Common myeloid progenitor, CD34-positive (primary cell): ENCODE results near the gene OPN1MW.
"Not testable (repeated sequence)": the region's sequence is repeated elsewhere in the genome, so short reads cannot be mapped to it uniquely, and the experiment has no call there.

Experiments used
- CTCF ChIA-PET: fragments of 350-600 bp; sonication (Branson Sonifier 250); formaldehyde crosslinking; loops from one replicate; lab custom pipeline; 2021; ENCODE audit warnings: antibody characterized with exemption; lab: Charles Lee
- POLR2A ChIA-PET: fragments of 350-600 bp; sonication (Branson Sonifier 250); formaldehyde crosslinking; loops from one replicate; lab custom pipeline; 2021; ENCODE audit warnings: antibody characterized with exemption; lab: Charles Lee
- DNase-seq, 3 donors: peaks; one replicate each; pipeline versions ENCODE4 v3.0.0 to v3.0.0-alpha.2; 2013
- H3K27ac ChIP-seq, 2 experiments: 1 replicate in 1 of 2; 2 replicates in 1 of 2; pipeline ENCODE4 v1.7.0; 2013; ENCODE audit warnings: inconsistent platforms in 2 of 2, low read length in 2 of 2, mild to moderate bottlenecking in 2 of 2, low read depth in 1 of 2, moderate library complexity in 1 of 2; ENCODE audit not compliant: severe bottlenecking in 2 of 2, insufficient read depth in 1 of 2, poor library complexity in 1 of 2
- H3K27me3 ChIP-seq, 5 experiments: replicated peaks in 2 of 5; 1 replicate in 3 of 5; 2 replicates in 2 of 5; pipeline versions ENCODE4 v1.6.1 to v1.7.0; 2013; ENCODE audit warnings: low read length in 4 of 5, mild to moderate bottlenecking in 2 of 5, moderate library complexity in 2 of 5, inconsistent platforms in 1 of 5; ENCODE audit not compliant: insufficient read depth in 5 of 5, control insufficient read depth in 4 of 5
- H3K36me3 ChIP-seq, 4 experiments: 1 replicate in 2 of 4; 2 replicates in 2 of 4; pipeline versions ENCODE4 v1.6.1 to v1.7.0; 2013; ENCODE audit warnings: low read length in 3 of 4, control low read depth in 1 of 4, mild to moderate bottlenecking in 1 of 4; ENCODE audit not compliant: control insufficient read depth in 4 of 4, insufficient read depth in 4 of 4
- H3K4me1 ChIP-seq, 4 experiments: 1 replicate in 3 of 4; 2 replicates in 1 of 4; pipeline versions ENCODE4 v1.6.1 to v1.7.1; 2013; ENCODE audit warnings: low read length in 3 of 4, mild to moderate bottlenecking in 3 of 4, control low read depth in 1 of 4, inconsistent platforms in 1 of 4, moderate library complexity in 1 of 4; ENCODE audit not compliant: control insufficient read depth in 4 of 4, insufficient read depth in 4 of 4; ENCODE audit errors: control extremely low read depth in 1 of 4
- H3K4me3 ChIP-seq, 7 experiments: 1 replicate in 4 of 7; 2 replicates in 3 of 7; pipeline versions ENCODE4 v1.5.1 to v1.7.0; 2013; ENCODE audit warnings: mild to moderate bottlenecking in 7 of 7, low read length in 6 of 7, moderate library complexity in 6 of 7, inconsistent platforms in 2 of 7, low read depth in 2 of 7, control low read depth in 1 of 7; ENCODE audit not compliant: insufficient read depth in 4 of 7, control insufficient read depth in 1 of 7; ENCODE audit errors: extremely low read depth in 1 of 7
- H3K9me3 ChIP-seq, 5 experiments: 1 replicate in 4 of 5; 2 replicates in 1 of 5; pipeline versions ENCODE4 v1.6.1 to v1.7.1; 2013; ENCODE audit warnings: low read length in 4 of 5, mild to moderate bottlenecking in 2 of 5, inconsistent platforms in 1 of 5, low read depth in 1 of 5, moderate library complexity in 1 of 5; ENCODE audit not compliant: control insufficient read depth in 4 of 5, insufficient read depth in 2 of 5; ENCODE audit errors: control extremely low read depth in 1 of 5
- WGBS: methylation state at CpG from one replicate; pipeline ENCODE4 v1.1.5; 2013; ENCODE audit not compliant: insufficient coverage; 5-methylcytosine and 5-hydroxymethylcytosine counted together

OPN1MW gene

GRCh38 chrX:154142950-154143745, 39.2 kb upstream of the OPN1MW start:
- DNase-seq: no peak
- ChIA-PET POLR2A (no interaction called here), CTCF (no interaction called here)
- H3K9me3 ChIP-seq: no peaks in the 10 kb centered on the region
- H3K27me3 ChIP-seq: peaks cover 0 to 6% (median 0%) of the 10 kb centered on the region in 5 experiments
- no peak overlapping the region for H3K27ac ChIP-seq
- 91% methylated on average over 21 of the region's 23 CpGs for WGBS
- no peak overlapping the region for H3K4me3 ChIP-seq
- H3K36me3 ChIP-seq: no peaks in the 10 kb centered on the region
- H3K4me1 ChIP-seq: no peaks in the 10 kb centered on the region

DNA sequence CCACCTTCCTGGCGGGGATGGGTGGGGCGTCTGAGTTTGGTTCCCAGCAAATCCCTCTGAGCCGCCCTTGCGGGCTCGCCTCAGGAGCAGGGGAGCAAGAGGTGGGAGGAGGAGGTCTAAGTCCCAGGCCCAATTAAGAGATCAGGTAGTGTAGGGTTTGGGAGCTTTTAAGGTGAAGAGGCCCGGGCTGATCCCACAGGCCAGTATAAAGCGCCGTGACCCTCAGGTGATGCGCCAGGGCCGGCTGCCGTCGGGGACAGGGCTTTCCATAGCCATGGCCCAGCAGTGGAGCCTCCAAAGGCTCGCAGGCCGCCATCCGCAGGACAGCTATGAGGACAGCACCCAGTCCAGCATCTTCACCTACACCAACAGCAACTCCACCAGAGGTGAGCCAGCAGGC, 38.4 kb upstream of the OPN1MW start, which contains the start of gene OPN1LW:
Gene OPN1LW, plus strand, starts transcription at position 234 of the 400 bp plus-strand sequence. Its CDS starts 41 bp downstream, at position 275.
- H3K36me3 ChIP-seq, H3K27ac ChIP-seq, POLR2A ChIA-PET, H3K4me1 ChIP-seq, H3K27me3 ChIP-seq, DNase-seq, H3K4me3 ChIP-seq, H3K9me3 ChIP-seq, CTCF ChIA-PET: not testable (repeated sequence)
- 99% methylated on average over 6 of the region's 15 CpGs for WGBS

DNA sequence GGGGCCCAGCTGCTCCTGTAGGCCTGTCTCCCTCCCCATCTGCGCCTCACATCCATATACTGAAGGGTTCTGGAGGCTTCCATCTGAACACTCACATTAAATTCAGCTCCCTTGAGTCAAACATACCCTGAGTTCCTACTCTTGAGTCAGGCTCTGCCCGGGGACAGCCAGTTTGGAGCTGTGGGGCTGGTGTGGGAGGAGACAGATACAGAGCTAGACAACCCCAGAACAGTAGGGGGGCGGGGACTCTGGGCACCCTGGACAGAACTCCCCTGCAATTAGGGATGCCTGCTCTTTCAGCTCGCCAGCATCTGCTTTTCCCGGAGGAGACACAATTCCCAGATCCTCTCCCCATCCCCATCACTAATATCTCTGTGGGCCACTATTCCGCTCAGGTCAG, 31.4 kb upstream of the OPN1MW start:
- H3K36me3 ChIP-seq, H3K4me3 ChIP-seq, H3K4me1 ChIP-seq, POLR2A ChIA-PET, H3K27ac ChIP-seq, H3K27me3 ChIP-seq, H3K9me3 ChIP-seq, CTCF ChIA-PET, DNase-seq: not testable (repeated sequence)
- no CpG with 5 or more reads among the region's 6 CpGs for WGBS

- H3K27ac ChIP-seq: not testable (repeated sequence)
Measured at GRCh38 chrX:154156221-154156620, 26.2 kb upstream of the OPN1MW start.

GRCh38 chrX:154157207-154157606, 25.2 kb upstream of the OPN1MW start:
- H3K4me3 ChIP-seq, H3K4me1 ChIP-seq, H3K27ac ChIP-seq, CTCF ChIA-PET, H3K9me3 ChIP-seq, DNase-seq, H3K36me3 ChIP-seq, H3K27me3 ChIP-seq, POLR2A ChIA-PET: not testable (repeated sequence)
- no CpG with 5 or more reads among the region's 2 CpGs for WGBS

More at GRCh38 chrX:154156221-154156620, 26.2 kb upstream of the OPN1MW start:
- POLR2A ChIA-PET, H3K27me3 ChIP-seq, H3K4me1 ChIP-seq, H3K4me3 ChIP-seq, CTCF ChIA-PET, H3K36me3 ChIP-seq, H3K9me3 ChIP-seq, DNase-seq: not testable (repeated sequence)
- WGBS: 98% methylated on average over 5 of the region's 11 CpGs

DNA sequence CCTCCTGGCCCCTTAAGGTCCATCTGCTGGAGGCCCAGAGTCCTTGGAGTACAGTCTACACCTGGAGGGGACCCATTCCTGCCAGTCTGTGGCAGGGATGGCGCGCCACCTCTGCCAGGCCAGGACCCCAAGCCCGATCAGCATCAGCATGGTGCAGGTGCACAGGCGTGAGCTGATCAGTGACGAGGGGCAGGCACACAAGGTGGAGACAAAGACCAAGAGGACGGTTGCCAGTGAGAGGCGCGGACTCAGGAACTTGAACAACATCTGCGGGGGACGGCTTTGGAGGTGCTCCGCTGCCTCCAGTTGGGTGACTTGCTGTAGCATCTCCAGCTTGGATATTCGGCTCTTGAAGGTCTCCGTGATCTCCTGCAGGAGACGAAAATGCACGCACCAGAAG, 23.1 kb upstream of the OPN1MW start:
- H3K27me3 ChIP-seq, H3K27ac ChIP-seq, H3K36me3 ChIP-seq, H3K4me3 ChIP-seq, CTCF ChIA-PET, H3K4me1 ChIP-seq, POLR2A ChIA-PET, H3K9me3 ChIP-seq, DNase-seq: not testable (repeated sequence)
- no CpG with 5 or more reads among the region's 15 CpGs for WGBS

DNA sequence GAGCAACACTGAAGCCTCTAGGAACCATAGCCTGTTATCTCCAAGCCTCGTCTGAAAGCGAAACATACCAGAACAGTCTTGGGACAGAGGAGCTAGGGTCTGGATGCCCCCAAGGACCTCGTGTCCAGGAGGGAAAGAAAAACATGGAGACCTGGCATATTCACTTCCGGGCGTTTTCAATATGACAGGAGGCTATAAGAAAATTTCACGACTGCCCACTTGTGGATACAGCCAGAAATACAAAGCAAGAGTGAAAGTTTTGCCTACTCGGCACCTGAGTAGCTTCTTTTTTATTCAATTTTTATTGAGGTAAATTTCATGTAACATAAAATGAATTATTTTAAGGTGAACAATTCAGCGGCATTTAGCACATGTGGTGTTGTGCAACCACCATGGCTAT, 17.5 kb upstream of the OPN1MW start:
- DNase-seq, H3K27ac ChIP-seq, POLR2A ChIA-PET, CTCF ChIA-PET, H3K4me1 ChIP-seq, H3K4me3 ChIP-seq, H3K9me3 ChIP-seq, H3K36me3 ChIP-seq, H3K27me3 ChIP-seq: not testable (repeated sequence)
- WGBS: no CpG with 5 or more reads among the region's 8 CpGs
